ENCODE data around the gene SLC1A2. TPM values are rescaled to one million over a fixed set of nuclear protein-coding genes. Genes with fewer than 3 reads are reported as not detected.

Gene SLC1A2
- total RNA-seq, 6 experiments from 2014 or later, result 1.7 to 2.4 (median 2.1) TPM

GRCh38 chr11:35216962-35217678, 202.2 kb downstream of the SLC1A2 start:
- no peak for DNase-seq
- Mint-ChIP-seq H3K4me1 (ENCODE audit: low read depth) (peaks cover 95% of the 10 kb centered on the region), H3K36me3 (ENCODE audit: low read depth) (peaks cover 95% of the 10 kb centered on the region), H3K27ac (peak overlapping the region; percentile 90), H3K4me3 (peak overlapping the region; percentile 12; the same call in 1 of the 2 replicates), H3K27me3 (ENCODE audit: insufficient read depth) (peaks cover 51% of the 10 kb centered on the region), H3K9me3 (0 out of 2 replicates have a peak, but pooled peaks cover 7% of the 10 kb centered on the region)
- TF ChIP-seq, protein P1, sequence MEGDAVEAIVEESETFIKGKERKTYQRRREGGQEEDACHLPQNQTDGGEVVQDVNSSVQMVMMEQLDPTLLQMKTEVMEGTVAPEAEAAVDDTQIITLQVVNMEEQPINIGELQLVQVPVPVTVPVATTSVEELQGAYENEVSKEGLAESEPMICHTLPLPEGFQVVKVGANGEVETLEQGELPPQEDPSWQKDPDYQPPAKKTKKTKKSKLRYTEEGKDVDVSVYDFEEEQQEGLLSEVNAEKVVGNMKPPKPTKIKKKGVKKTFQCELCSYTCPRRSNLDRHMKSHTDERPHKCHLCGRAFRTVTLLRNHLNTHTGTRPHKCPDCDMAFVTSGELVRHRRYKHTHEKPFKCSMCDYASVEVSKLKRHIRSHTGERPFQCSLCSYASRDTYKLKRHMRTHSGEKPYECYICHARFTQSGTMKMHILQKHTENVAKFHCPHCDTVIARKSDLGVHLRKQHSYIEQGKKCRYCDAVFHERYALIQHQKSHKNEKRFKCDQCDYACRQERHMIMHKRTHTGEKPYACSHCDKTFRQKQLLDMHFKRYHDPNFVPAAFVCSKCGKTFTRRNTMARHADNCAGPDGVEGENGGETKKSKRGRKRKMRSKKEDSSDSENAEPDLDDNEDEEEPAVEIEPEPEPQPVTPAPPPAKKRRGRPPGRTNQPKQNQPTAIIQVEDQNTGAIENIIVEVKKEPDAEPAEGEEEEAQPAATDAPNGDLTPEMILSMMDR (IDR thresholded peaks at IDR 0.05), result no peak

- H3K27ac Mint-ChIP-seq, result peak overlapping the region; percentile 90
- peaks cover 58% of the 10 kb centered on the region for H3K27me3 Mint-ChIP-seq (ENCODE audit: insufficient read depth)
- peaks cover 95% of the 10 kb centered on the region for H3K36me3 Mint-ChIP-seq (ENCODE audit: low read depth)
- peaks cover 95% of the 10 kb centered on the region for H3K4me1 Mint-ChIP-seq (ENCODE audit: low read depth)
- peaks cover 9% of the 10 kb centered on the region; the same call in 1 of the 2 replicates for H3K9me3 Mint-ChIP-seq
- peak overlapping the region; percentile 68; the same call in 1 of the 2 replicates for H3K4me3 Mint-ChIP-seq
- TF ChIP-seq, protein P1 (IDR thresholded peaks at IDR 0.05), result no peak
- peak; percentile 31 for DNase-seq
Measured at GRCh38 chr11:35215945-35216344, 203.4 kb downstream of the SLC1A2 start.

- peak overlapping the region; percentile 68 for H3K4me3 Mint-ChIP-seq
- peaks cover 18% of the 10 kb centered on the region for H3K9me3 Mint-ChIP-seq
- peak; percentile 91 for DNase-seq
- peaks cover 57% of the 10 kb centered on the region for H3K27me3 Mint-ChIP-seq (ENCODE audit: insufficient read depth)
- H3K4me1 Mint-ChIP-seq (ENCODE audit: low read depth), result peaks cover 100% of the 10 kb centered on the region
- TF ChIP-seq, protein P1 (IDR thresholded peaks at IDR 0.05), result no peak
- peaks cover 99% of the 10 kb centered on the region for H3K36me3 Mint-ChIP-seq (ENCODE audit: low read depth)
- peak overlapping the region; percentile 90 for H3K27ac Mint-ChIP-seq
Measured at GRCh38 chr11:35214792-35215193, 204.6 kb downstream of the SLC1A2 start.

- Mint-ChIP-seq H3K9me3 (peaks cover 18% of the 10 kb centered on the region), H3K4me3 (peak overlapping the region; percentile 21), H3K4me1 (ENCODE audit: low read depth) (peaks cover 100% of the 10 kb centered on the region), H3K36me3 (ENCODE audit: low read depth) (peaks cover 99% of the 10 kb centered on the region), H3K27me3 (ENCODE audit: insufficient read depth) (peaks cover 57% of the 10 kb centered on the region), H3K27ac (peak overlapping the region; percentile 90)
- DNase-seq, result peak; percentile 30
- TF ChIP-seq, protein P1 (IDR thresholded peaks at IDR 0.05), result no peak
Measured at GRCh38 chr11:35214226-35214770, 205.1 kb downstream of the SLC1A2 start.

GRCh38 chr11:35211952-35212351, 207.4 kb downstream of the SLC1A2 start:
- peak overlapping the region; percentile 22; the same call in 1 of the 2 replicates for H3K4me3 Mint-ChIP-seq
- H3K27ac Mint-ChIP-seq, result peak overlapping the region; percentile 90
- no peak for DNase-seq
- TF ChIP-seq, protein P1 (IDR thresholded peaks at IDR 0.05), result no peak
- peaks cover 51% of the 10 kb centered on the region for H3K27me3 Mint-ChIP-seq (ENCODE audit: insufficient read depth)
- peaks cover 100% of the 10 kb centered on the region for H3K4me1 Mint-ChIP-seq (ENCODE audit: low read depth)
- peaks cover 100% of the 10 kb centered on the region for H3K36me3 Mint-ChIP-seq (ENCODE audit: low read depth)
- H3K9me3 Mint-ChIP-seq, result peaks cover 18% of the 10 kb centered on the region

Measured in HFFc6 (cell line).